NCI-H2107 treated with DMSO at 0.1 percent for 48 hours (cell line): ENCODE data around the gene MRPS6.

ENCODE experiments used
- DNase-seq: peaks from one replicate; lab custom pipeline; 2025; ENCODE audit not compliant: unreplicated experiment; lab: John Stamatoyannopoulos, UW

Gene MRPS6

DNA sequence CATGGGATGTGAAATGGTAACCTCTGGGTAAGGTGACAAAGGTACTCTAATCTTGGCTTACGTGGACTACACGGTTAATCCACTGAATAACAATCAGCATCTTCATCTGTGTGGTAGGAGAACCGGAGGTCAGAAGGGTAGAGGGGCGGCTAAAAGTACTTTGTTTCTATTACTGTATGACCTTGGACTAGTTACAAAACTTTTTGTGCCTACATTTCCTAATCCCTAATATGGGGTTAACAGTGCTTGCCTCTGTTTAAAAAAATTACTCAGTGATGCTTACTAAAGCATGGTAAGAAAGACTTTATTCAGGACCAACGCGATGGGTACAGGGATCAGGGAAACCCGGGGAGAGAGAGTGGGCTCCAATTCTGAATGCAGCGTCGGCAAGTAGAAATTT is 1.7 kb upstream of the MRPS6 start:
- DNase-seq, result no peak

DNA sequence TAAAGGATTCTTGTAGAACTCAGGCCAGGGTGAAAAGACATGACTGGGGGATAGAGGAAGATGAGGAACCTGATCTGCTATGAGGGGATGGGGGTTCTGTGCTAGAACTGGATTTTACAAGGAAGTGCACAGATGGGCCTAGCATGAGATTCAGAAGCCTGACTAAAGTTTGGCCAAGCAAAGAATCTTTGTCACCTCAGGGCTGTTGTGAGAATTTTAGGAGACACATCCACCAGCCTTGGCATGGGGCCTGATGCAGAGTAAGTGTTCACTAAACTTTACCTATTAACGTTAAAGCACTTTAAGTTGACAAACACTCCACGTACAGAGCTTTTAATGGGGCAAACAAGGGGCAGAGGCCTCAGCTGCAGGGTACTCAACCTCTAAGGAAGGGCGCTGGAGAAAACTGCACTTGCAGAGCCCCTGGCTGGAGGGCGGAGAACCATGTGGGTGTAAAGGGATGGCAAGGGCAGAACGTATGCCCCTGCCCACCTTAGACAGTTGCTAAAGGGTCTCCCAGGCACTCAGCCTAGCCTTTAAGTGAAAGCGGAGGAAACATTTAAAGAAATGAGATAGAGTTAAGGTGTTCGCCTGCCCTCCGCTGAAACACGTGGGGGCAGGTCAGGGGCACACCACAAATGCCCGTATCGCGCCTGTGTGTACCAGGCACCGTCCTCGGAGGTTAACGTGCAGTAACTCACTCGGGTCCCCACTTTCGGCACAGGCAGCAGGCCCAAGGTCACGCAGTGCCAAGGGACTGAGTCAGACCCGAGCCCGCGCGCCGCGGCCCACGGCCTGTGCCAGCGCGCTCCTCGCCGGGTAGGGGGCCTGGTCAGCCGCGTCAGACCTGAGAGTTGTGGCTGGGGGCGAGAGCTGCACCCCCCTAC is 990 bp upstream of the MRPS6 start:
- no peak for DNase-seq

DNA sequence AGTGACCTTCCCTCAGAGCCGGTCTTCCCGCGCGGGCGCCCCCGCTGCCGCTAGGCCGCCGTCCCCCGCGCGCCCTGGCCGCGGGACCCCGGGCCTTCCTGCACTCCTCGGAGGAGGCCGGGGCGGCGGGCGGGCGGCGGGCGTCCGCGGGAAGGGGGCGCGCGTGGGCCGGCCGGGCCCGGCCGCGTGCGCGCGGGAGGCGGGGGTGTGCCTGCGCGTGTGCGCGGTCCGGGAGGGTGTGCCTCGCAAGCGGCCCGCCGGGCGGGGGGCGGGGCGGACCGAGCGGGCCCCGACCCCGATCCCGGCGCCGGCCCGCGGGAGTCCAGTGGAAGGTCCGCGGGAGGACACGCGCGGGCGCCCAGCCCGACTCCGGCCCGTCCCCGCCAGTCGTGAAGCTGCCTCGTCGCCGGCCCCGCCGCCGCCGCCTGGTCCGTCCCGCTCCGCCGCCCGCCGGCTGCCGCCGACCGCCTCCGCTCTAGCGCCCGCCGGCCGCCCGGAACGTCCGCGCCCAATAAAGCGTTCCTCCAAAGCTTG is 438 bp downstream of the MRPS6 start:
- no peak for DNase-seq

DNA sequence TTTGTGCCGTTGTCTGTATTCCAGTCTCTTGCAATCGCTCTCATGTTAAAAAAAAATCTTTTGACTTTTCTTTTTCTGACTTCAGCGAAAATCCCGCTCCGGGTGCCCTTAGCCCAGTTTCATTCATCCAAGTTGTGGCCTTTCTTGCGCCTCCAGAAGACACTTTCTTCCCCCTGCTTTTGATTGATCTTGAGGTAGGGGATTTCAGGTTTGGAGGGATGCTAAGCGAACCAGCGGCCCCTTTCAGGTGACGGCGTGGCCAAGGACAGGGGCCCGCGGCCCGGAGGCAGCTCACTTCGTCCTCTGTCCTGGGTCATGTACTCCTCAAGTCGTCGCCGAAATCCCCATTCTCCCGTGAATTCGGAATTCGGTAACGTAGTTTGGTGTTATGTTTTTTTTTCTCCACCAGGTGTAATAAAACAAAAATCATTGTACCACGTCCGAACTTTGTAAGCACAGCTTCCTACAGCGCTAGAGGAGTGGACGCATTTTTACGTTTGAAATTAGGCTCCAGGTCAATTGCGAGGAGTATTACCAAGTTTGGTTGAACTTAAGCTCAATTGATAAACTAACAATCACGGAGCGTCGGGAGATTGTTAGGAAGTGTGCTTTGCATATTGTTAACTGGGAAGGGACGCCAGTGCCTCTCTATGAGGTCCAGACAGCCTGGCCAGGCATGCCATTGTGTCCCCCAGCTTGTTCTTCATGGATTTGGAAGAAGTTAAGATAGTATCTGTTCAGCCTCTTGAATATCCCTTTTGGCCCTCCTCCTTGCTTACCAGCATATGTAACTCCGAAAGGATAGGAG is 1.1 kb downstream of the MRPS6 start:
- no peak for DNase-seq

DNA sequence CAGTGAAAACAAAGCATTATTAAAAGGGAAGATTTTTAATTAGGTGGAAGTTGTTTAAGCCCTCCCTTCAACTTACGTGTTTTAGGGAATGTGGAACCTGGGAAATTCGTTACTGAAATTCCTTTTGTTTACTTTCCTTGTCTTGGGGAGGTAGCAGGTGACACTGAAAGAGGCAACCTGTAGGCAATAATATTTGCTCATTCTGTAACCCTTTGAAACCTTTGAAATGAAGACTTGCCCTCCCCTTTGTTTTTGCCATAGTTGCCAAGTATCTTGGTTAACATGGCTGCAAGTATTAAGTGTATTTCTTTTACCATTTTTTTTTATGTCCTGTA is 1.7 kb downstream of the MRPS6 start:
- no peak for DNase-seq

DNA sequence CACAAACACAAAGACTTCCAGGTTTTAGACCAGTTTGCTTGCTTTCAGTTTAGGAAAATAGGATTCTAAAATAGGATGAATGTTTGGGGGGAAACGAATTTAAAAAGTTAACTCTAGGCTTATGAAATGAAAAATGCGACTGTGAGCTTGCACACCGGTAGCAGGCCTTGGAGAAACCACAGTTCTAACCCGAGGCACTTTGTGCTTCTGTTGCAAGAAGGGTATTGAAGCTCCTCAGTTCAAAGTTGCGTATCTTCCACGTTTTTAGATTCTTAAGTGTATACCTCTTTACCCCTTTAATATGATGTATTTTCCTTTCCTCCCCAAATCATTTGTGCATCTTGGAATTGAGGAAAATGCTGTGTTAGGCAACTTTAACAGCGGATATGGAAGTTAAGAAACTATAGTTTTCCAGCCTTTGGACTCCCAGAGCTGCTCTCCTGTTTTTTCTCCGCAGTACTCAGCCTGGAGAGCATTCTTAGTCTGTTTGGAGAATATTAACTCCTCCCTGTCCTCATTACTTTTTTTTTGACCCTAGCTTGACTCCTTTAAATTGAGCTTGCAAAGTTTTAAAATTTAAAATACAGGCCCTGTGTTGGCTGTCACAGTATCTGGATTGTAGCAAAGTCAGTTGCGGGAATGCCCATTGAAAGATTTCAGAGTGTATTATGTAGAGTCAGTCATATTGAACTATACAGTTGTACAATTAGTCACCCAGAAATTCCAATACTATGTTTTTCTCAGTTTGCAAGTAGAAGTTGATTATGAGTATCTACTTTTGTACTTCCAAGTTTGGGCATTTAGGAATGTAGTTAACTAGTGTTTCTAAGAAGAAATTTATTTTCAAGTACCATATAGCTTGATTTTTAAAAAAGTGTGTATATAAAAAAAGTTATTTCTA is 2.6 kb downstream of the MRPS6 start:
- DNase-seq, result no peak

DNA sequence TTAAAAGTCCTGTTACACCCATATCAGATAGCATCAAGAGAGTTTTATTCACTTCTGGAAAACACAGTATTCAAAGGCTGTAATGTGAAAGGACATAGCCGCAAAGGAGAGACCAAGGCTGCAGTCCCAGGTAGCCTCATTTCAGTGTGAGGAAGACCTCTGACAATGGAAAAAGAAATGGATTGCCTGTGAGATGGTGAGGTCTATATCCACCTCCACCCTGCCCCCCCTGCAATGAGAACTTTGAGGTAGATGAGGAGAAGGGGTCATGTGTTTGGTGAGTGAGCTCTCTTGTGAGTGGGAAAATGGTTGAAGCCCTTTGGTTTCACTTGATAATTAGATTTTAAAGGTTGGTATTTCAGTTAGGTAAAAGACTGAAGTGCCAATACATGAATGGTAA is 3.5 kb downstream of the MRPS6 start:
- no peak for DNase-seq

DNA sequence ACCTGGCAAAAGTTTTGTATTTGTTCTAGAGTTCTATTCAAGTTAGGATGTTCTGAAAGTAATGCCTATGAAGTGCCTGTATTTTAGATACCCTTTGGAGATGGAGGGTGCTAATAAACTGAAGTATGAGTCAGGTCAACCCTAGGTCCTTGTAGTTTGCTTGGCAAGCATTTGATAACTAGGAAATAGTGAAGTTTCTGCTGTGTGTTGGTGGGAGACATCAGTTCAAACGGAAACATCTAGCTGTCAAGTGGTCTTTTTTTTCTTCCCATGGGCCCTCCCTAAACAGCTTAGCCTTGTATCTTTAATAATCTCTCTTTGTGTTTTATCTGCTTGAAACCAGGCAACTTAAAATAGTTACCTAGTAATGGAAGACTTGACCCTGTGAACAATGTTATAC is 4.5 kb downstream of the MRPS6 start:
- no peak for DNase-seq

DNA sequence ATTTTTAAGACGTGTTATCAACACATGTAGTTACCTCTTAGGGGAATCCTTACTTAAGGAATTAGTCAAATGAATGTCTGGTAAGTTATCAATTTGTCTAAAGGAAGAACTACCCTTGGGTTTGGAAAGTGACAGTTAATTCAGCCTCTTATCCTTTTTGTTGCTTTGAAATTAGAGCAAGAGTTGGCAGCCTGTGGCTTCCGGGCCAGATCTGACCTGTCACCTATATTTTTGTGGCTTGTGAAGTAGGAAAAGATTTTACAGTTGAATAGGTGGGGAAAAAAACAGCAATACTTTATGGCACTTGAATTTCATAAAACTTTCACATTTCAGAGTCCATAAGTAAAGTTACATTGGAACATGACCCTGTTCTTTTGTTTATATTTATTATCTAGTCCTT is 5.5 kb downstream of the MRPS6 start:
- DNase-seq, result no peak

DNA sequence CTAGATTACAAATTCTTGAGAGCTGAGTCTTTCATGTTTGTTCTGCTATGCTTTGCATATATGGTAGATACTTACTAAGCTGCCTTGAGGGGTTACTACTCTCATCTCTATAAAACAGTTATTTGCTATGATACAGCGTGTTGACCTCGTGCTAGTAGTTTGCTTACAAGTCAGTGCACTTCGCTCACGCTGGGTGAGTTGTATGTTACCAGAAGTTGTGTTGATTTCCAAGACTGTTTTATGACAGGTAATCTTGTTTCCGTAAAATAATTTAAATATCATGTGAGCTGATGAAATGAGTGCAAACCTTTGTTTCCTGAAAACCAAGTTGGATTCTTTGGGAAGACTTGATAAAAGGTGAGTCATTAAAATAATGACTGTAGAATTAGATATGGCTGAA is 7.3 kb downstream of the MRPS6 start:
- no peak for DNase-seq

DNA sequence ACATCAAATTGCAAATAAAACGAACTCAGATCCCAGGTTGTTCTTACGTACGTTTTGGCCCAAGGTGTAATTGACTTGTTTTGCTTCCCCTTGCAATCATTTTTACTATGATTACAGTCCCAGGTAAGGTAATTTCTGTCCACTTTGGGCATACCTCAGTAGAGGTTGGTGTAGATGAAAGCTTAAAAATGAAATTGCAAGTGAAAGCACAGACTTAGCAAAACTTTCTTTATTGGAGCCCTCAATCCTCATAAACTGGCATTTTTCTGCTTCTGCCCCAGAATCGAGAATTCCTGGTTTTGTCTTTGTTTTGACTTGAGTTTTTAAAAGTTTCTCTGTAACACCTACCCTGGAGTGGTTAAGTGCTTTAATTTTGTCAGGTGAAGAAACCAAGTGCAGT is 9.4 kb downstream of the MRPS6 start:
- no peak for DNase-seq

DNA sequence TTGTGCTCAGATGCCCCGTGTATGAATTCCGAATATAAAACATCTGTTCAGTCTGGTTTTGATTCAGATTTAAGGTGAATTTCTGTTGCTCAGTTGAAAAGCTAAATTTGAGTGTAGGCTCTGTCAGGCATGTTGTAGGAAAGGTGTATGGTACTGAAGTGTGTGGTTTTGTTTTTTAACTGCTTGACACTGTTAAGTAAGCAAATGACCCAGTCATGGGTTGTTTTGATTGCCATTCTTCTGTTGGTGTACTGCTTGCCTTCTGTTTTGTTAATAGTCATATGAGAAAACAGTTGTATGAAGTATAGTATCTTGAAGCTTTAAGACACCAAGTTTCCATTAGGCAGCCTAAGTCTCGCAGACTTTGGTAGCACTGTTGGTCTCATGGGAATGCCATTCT is 10.0 kb downstream of the MRPS6 start:
- DNase-seq, result no peak

DNA sequence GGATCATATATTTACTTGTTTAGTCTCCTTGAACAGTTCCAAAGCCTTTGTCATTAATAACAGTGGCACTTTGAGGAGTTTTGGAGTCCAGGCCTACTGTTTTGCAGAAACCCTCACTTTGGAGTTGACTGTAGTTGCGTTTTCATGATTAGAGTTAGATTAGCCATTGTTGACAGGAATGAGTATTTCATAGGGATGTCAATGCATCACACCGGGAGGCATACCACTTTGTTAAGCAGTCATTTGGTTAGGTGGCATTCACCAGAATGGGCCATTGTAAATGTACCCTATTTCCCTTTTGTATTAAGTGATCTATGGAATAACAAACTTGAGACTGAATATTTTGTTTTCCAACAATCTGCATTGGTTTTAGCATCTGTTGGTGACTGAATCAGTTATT is 11.8 kb downstream of the MRPS6 start:
- DNase-seq, result no peak

DNA sequence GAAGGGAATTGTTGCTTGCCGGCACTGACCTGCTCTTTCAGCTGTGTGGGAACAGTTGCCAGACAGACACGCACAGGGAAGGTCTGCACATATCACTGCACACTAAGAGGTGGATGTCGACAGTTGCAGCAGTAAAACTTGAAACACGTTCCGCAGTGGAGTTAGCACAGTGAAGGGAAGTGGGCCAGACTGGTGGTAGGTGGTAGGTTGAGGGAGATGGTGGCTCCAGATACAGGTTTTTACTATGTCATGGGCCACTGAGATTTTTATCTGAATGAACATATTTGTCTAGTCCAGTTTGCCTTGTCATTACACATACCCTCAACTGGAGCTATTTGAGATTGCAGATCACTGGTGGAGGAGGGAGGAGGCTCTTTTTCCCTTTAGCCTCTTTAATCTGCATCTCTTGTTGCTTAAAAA is 13.5 kb downstream of the MRPS6 start:
- no peak for DNase-seq

DNA sequence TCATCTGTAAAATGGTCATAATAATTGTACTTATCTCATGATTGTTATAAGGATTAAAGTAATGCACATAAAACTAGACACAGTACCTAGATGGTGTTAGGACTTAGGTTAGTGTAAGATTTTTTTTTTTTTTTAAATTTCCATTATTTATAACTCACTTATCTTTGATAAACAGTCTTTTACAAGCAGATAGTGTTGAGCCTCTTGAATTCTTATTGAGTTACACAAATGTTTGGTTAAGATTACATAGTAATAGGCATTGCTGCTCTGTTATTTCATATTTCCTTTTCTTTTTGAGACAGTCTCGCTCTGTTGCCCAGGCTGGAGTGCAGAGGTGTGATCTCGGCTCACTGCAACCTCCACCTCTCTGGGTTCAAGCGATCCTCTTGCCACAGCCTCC is 15.4 kb downstream of the MRPS6 start:
- DNase-seq, result no peak

DNA sequence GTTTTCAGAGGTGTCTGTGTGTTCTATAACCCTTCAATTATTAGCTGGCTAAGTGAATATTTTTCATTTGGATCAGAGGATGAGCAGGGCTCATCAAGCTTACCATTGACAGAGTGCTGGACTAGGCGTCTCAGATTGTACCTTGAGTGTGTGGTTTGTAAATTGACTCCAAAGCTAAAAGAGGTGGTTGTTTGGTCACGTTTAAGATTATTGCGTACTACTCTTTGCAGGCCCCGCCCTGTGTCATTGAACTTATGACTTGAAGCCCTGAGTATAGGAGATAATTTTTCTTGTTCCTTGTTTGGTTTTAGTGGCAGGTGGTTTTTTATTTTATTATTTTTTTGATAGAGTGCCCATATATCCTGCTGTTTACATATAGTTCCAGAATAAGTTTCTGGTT is 17.7 kb downstream of the MRPS6 start:
- DNase-seq, result peak; percentile 12

DNA sequence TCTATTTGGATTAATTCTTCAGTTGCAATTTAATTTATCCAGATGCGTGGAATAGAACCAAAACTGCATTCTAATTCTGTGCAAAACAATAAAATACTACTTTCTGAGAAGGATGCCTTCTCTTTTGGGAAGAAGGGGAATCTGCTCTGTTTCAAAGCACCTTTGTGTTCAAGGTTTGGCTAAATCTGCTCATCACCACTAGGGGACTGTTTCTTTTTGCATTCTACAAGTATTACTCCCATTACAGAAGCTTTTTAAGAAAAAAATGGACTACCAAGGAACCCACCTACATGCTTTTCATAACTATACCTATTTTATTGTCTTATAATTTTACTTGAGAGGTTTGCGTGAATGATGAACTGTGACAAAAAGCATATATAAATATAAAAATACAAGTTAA is 18.2 kb downstream of the MRPS6 start:
- DNase-seq, result no peak

DNA sequence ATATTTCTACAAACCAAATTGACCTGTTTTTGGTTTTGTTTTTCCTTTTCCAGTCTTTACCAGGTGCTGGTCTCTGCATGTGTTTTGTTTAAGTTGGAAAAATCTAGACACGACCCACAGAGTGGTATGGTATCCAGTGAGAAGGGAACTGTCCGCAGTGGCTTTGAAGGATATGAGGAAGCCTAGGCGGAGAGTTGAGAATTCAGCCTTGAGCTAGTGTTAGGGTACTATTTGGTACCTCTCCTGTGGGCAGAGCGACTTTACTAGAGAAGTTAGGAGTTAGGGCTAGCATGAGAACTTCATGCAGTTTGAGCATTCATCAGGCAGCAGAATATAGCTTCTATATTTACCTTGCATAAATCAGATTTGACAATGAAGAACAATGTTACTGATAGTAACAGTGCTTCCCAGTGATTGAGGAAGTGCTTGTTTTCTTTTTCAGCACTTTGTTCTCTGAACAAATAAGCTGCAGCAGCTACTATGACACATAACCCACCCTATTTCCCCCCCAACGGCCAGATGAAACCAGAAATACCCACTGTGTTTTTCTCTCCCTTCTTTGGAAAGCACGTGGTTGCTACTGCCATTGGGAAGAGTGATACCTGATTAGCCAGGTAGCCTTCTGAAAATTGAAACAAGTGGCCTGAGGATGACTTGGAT is 19.0 kb downstream of the MRPS6 start:
- no peak for DNase-seq

DNA sequence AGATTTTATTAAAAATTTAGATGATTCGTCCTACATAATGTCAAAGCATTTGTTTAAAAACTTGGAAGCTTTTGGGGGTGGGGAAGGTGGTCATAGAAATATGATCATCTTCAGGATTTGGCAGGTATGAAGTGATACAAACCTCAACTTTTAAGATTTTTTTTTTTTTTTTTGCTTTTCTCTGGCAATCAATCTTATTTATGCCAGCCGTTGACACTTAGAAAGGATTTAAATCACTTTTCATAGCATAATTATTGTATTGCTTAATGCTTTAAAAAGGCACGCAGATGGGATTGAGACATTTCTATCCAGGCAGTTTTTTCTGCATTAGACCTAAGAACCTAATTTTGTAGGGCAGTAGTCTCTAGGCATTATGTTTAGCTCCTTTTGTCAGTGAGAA is 19.7 kb downstream of the MRPS6 start:
- DNase-seq, result no peak

DNA sequence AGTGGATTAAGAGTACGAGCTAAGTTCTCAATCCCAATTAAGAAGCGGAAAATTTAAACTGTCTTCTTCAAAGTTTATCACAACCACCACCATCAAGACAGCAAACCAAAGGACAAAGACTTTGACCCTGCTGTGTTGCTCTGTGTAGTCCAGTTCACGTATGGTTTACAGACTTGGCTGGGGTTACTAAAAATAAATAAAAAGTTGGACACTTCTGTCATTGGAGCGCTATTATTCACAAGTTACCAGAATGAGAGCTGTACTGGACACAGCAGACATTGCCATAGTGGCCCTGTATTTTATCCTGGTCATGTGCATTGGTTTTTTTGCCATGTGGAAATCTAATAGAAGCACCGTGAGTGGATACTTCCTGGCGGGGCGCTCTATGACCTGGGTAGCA is 21.6 kb downstream of the MRPS6 start:
- DNase-seq, result no peak

DNA sequence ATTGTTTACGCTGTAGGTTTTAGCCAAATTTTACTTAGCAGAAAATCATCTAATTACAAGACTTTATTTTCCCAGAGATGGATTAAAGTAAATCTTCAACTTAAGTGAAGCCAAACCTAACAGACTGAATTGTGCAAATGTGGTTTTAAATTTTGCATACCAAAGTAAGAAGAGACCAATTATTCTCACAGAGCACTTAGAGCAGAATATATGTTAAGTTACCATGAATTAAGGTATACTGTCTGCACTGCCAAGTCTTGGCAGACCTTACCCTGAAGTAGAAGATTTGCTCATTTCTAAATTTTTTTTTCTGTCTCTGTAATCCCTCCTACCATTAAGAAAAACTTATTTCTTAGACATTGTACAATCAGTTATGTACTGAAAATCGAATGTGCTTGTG is 24.1 kb downstream of the MRPS6 start:
- no peak for DNase-seq
